HG03139 (cell line): ENCODE measurements around the gene ENDOG.
"Not testable (repeated sequence)": the region's sequence is repeated elsewhere in the genome, so short reads cannot be mapped to it uniquely, and the experiment has no call there.

Experiments used
- ATAC-seq: cut with Tn5 transposase; IDR thresholded peaks from one replicate; pipeline ENCODE4 v1.9.1; 2021; ENCODE audit not compliant: unreplicated experiment

ENDOG gene

GRCh38 chr9:128828267-128828666 lies 10.0 kb downstream of the ENDOG start:
- no peak for ATAC-seq

GRCh38 chr9:128828719-128829452 lies 10.6 kb downstream of the ENDOG start:
- ATAC-seq = no peak

- peak; percentile 97 for ATAC-seq
Observed at GRCh38 chr9:128829477-128830251, 11.4 kb downstream of the ENDOG start, which contains the start of gene SPOUT1. Gene SPOUT1, minus strand, starts transcription at chr9:128829794. Its CDS starts 14 bp downstream, at chr9:128829780.

- ATAC-seq = no peak
Observed at GRCh38 chr9:128833696-128834095, 15.4 kb downstream of the ENDOG start.

GRCh38 chr9:128835246-128836210 lies 17.2 kb downstream of the ENDOG start:
- no peak for ATAC-seq

- no peak for ATAC-seq
Observed at GRCh38 chr9:128836509-128837145, 18.3 kb downstream of the ENDOG start.

GRCh38 chr9:128838338-128838737 lies 20.0 kb downstream of the ENDOG start:
- no peak for ATAC-seq

GRCh38 chr9:128840524-128840923 lies 22.2 kb downstream of the ENDOG start:
- no peak for ATAC-seq

- ATAC-seq = no peak
Observed at GRCh38 chr9:128841694-128842492, 23.6 kb downstream of the ENDOG start.

GRCh38 chr9:128843171-128843570 lies 24.9 kb downstream of the ENDOG start:
- not testable (repeated sequence) for ATAC-seq

GRCh38 chr9:128845186-128845931 lies 27.1 kb downstream of the ENDOG start:
- no peak for ATAC-seq

- ATAC-seq = no peak
Observed at GRCh38 chr9:128846680-128847030, 28.4 kb downstream of the ENDOG start.

- ATAC-seq = no peak
Observed at GRCh38 chr9:128847803-128848202, 29.5 kb downstream of the ENDOG start.

- ATAC-seq = not testable (repeated sequence)
Observed at GRCh38 chr9:128851024-128851423, 32.7 kb downstream of the ENDOG start.

- ATAC-seq = not testable (repeated sequence)
Observed at GRCh38 chr9:128851779-128852600, 33.7 kb downstream of the ENDOG start.

GRCh38 chr9:128852646-128853045 lies 34.3 kb downstream of the ENDOG start:
- not testable (repeated sequence) for ATAC-seq

GRCh38 chr9:128854454-128854853 lies 36.2 kb downstream of the ENDOG start:
- not testable (repeated sequence) for ATAC-seq

- ATAC-seq = not testable (repeated sequence)
Observed at GRCh38 chr9:128858476-128858875, 40.2 kb downstream of the ENDOG start.
